Stimulated activated naive CD4-positive, alpha-beta T cell (primary cell): ENCODE measurements around the gene PLAGL2.
"Not testable (repeated sequence)": the region's sequence is repeated elsewhere in the genome, so short reads cannot be mapped to it uniquely, and the experiment has no call there.

Source experiments
- DNase-seq, 6 experiments: peaks; one replicate each; lab custom pipeline; 2025; lab: John Stamatoyannopoulos, UW

Gene PLAGL2

DNA sequence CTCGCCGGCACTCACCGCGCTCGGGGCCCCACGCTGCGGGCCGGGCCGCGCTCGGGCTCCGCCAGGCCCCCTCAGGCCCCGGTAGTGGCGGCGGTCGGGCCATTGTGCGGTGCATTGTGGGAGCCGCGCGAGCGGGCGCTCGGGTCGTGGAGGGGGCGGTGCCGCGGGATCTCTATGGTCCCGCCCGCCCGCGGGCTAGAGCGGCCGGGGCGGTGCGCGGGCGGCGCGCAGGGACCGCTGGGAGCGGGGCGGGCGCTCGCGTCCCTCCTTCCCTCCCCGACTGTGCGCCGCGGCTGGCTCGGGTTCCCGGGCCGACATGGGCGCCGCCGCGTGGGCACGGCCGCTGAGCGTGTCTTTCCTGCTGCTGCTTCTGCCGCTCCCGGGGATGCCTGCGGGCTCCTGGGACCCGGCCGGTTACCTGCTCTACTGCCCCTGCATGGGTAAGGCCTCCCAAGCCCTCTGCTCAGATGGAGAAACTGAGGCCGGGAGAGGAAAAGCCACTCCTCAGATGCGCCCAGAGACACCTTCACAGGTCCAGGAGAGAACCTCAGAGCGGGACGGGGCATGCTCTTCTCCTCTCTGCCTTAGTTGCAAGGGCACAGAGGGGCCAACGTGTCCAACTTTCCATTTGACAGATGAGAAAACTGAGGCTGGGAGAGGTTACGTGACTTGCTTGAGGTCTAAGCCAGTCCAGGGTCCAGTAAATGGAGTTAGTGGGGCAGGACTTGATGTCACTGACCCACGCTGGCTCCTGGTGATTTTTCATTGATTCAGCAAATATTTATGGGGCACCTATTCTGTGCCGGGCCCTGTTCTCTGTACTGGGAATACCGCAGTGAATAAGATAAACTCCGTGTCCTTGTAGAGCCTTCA is at the start of gene PLAGL2, which contains the start of gene POFUT1:
PLAGL2 (minus strand) TSS at position 118 of the 873 bp plus-strand sequence. CDS start 5,565 bp downstream, outside the sequence.
POFUT1 (plus strand) TSS at position 255 of the 873 bp plus-strand sequence; CDS start at position 317, 62 bp downstream.
- DNase-seq = peak; percentile 69 to 88 (median 81)

DNA sequence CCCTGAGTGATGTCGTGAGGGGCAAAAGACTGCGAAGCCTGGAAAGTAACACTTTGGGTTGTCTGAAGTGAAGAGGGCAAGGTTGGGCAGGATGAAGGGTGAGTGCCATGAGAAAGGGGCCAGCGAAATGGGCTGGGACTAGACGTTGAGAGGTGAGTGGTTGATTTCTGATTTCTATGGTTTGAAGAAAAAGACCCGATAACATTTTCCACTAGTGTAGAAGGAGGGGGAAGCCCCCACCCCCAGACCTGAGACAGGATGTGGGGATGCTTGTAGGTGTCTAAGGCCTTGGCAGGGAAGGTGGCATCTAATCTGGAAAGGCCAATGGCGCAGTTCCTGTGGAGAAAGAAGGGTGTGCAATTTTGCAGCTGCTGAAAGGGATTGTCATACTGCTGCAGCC is 44.6 kb upstream of the PLAGL2 start:
- DNase-seq = peak in 4 of 6 experiments; percentile 8 to 20 (median 8)

GRCh38 chr20:32251470-32251869 is 43.9 kb upstream of the PLAGL2 start:
- DNase-seq = no peak

GRCh38 chr20:32249030-32249738 is 41.6 kb upstream of the PLAGL2 start:
- peak in 5 of 6 experiments; percentile 6 to 79 (median 77) for DNase-seq

GRCh38 chr20:32248043-32248442 is 40.5 kb upstream of the PLAGL2 start:
- no peak for DNase-seq

DNA sequence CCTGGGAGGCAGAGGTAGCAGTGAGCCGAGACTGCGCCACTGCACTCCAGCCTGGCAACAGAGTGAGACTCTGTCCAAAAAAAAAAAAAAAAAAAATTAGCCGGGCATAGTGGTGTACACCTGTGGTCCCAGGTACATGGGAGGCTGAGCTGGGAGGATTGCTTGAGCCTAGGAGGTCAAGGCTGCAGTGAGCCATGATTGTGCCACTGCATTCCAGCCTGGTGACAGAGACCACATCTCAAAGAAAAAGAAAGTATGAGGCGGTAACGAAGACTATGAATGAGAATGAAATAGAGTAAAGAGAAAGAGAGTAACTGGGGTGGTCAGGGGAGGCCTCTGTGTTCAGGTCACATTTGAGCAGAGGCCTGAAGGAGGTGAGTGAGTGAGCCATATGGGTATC is 38.7 kb upstream of the PLAGL2 start:
- not testable (repeated sequence) for DNase-seq

DNA sequence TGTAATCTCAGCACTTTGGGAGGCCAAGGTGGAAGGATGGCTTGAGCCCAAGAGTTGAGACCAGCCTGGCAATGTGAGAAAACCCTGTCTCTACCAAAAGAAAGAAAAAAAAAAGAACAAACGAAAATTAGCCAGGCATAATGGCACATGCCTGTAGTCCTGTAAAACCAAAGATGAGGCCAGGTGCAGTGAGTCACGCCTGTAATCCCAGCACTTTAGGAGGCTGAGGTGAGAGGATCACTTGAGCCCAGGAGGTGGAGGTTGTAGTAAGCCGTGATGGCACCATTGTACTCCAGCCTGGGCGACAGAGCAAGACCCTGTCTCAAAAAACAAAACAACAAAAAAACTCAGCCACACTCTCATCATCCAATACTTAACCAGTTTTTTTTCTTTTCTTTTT is 37.4 kb upstream of the PLAGL2 start:
- no peak for DNase-seq

GRCh38 chr20:32244150-32244823 is 36.7 kb upstream of the PLAGL2 start:
- DNase-seq = no peak

GRCh38 chr20:32241807-32242206 is 34.3 kb upstream of the PLAGL2 start:
- no peak for DNase-seq

GRCh38 chr20:32240205-32240604 is 32.7 kb upstream of the PLAGL2 start:
- no peak for DNase-seq

GRCh38 chr20:32238483-32239425 is 31.2 kb upstream of the PLAGL2 start:
- DNase-seq = no peak

- DNase-seq = no peak
Observed at GRCh38 chr20:32237419-32237818, 29.9 kb upstream of the PLAGL2 start.

DNA sequence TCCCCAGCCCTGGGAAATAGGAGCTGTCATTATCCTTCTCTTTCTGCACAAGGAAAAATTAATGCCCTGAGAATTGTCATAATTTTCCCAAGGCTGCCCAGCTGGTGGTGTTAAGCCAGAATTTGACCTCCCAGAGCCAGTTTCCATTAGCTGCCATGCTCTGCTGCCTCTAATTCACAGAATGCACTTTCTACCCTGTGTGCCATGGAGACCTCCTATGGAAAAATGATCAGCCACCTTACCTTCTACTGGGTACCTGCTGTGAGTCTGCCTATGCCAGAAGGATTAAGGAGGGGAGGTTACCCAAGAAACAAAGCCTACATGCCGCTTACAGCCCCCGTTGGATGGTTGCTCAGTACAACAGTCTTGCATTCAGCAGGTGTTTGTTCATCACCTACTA is 29.3 kb upstream of the PLAGL2 start:
- no peak for DNase-seq

GRCh38 chr20:32236048-32236533 is 28.5 kb upstream of the PLAGL2 start:
- no peak for DNase-seq

DNA sequence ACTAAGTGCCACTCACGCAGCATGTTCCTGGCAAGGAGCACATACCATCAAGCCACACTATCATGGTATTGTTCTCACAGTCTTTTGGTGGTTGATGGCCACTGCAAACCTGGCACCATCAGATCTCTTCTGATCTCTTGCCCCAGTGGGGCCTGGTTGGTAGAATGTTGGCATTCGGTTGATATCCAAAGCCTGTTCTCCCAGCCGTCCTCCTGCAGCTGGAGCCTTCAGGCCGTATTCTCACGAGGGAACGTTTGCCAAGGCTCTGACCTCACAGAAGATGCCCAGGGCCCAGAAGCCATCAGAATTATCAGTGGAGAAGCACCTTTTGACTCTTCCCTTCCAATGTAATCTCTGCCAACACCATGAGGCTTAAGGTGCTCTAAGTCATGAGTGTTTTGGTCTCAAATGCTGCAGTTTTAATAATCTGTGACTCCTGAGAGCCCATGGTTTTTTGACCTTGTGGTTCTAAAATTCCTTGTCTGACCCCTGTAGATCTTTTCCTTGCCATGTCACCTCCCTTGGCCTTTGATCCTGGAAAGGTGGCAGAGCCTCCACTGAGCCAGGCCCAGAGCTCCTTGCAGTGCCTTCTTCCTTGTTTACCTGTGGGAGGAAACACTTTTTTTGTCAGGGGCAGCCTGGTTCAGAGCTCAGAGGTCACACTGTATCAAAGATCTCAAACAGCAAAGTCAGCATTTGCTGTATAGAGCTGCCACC is 27.9 kb upstream of the PLAGL2 start:
- DNase-seq = no peak

DNA sequence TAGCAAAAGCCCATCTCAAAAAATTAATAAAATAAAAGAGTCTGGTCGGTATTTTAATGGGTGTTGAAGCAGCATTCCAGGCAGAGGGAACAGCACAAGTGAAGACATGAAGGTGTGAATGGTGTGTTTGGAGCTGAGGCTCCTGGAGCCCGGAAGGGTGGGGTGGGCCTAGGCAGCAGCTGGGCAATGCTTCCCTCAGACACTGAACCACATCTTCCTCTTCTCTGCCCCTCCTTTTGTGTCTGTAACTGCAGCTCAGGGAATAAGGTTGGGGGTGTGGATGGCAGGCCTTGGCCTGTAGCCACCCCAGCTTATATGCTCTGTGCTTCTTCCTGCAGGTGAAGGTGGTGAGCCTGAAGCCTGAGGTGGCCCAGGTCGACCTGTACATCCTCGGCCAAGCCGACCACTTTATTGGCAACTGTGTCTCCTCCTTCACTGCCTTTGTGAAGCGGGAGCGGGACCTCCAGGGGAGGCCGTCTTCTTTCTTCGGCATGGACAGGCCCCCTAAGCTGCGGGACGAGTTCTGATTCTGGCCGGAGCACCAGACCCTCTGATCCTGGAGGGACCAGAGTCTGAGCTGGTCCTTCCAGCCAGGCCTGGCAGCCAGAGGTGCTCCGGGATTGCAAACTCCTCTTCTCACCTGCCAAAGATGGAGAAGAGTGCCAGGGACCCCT is 26.7 kb upstream of the PLAGL2 start:
- no peak for DNase-seq

DNA sequence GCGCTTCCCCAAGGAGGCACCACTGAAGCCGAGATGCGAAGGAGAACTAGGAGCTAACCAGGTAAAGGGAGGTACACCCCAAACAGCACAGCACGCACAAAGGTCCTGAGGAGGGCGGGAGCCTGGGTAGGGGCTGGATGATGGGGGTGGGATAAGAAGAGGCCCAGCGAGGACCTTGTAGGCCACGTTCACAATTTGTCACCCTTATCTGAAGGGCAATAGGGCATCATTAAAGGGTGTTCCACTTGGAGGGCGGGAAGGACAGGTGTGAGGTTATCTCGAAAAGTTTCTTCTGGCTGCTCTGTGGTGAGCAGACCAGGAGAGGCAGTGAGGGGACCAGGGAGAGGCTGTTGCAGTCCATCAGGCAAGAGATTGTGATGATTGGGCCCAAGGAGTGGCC is 25.7 kb upstream of the PLAGL2 start:
- DNase-seq = no peak

GRCh38 chr20:32232326-32232886 is 24.9 kb upstream of the PLAGL2 start:
- DNase-seq = no peak

DNA sequence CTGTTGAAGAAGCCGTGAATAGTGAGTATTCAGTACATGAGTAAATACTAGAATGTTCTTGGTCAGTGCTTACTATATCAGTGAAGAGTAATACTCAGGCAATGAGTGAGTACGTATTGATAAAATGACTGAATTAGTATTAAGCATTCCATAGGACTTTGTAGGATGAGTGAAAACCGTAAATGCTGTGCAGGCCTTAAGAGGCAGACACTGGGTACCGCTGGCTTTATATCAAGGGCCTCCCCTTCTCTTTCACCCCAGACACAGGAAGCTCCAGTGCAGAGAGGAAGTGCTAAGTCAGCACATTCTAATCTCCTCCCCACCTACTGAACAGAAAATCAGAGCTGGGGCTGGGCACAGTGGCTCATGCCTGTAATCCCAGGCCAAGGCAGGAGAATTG is 24.3 kb upstream of the PLAGL2 start:
- peak in 3 of 6 experiments; percentile 28 to 35 (median 29) for DNase-seq
